ENCODE measurements around the gene APAF1.
A peak's percentile ranks its signal among the peaks of the same experiment; 100 is the strongest.
"Not testable (repeated sequence)": the region's sequence is repeated elsewhere in the genome, so short reads cannot be mapped to it uniquely, and the experiment has no call there.

Gene APAF1

GRCh38 chr12:98644712-98645571 is at the start of gene APAF1, which contains the start of gene IKBIP:
TSS of gene APAF1 (plus strand) at chr12:98645290. CDS start at chr12:98648360, 3,070 bp downstream.
TSS of gene IKBIP (minus strand) at chr12:98644788. CDS start at chr12:98644701, 87 bp downstream.
- peak within 1 kb of the TSS; percentile 94 for H3K4me3 ChIP-seq (replicated peaks; ENCODE audit: low read depth, low read length)
- DNase-seq (ENCODE audit: extremely low read depth, low read depth): peak; percentile 80
- TF ChIP-seq CTCF (IDR thresholded peaks at IDR 0.05; ENCODE audit: low read depth, low read length, missing control alignments): no peak

- H3K4me3 ChIP-seq (replicated peaks; ENCODE audit: low read depth, low read length); DNase-seq (ENCODE audit: extremely low read depth, low read depth): not testable (repeated sequence)
Measured at GRCh38 chr12:98597313-98597712, 47.8 kb upstream of the APAF1 start.

- no peak for TF ChIP-seq CTCF (IDR thresholded peaks at IDR 0.05; ENCODE audit: low read depth, low read length, missing control alignments)
- no peak for DNase-seq (ENCODE audit: extremely low read depth, low read depth)
Measured at GRCh38 chr12:98601924-98602323, 43.2 kb upstream of the APAF1 start.

GRCh38 chr12:98606359-98606988 is 38.6 kb upstream of the APAF1 start:
- DNase-seq (ENCODE audit: extremely low read depth, low read depth): no peak
- no peak for TF ChIP-seq CTCF (IDR thresholded peaks at IDR 0.05; ENCODE audit: low read depth, low read length, missing control alignments)

More at GRCh38 chr12:98601924-98602323, 43.2 kb upstream of the APAF1 start:
- no peak overlapping the region for H3K4me3 ChIP-seq (replicated peaks; ENCODE audit: low read depth, low read length)

GRCh38 chr12:98610596-98610995 is 34.5 kb upstream of the APAF1 start:
- no peak for TF ChIP-seq CTCF (IDR thresholded peaks at IDR 0.05; ENCODE audit: low read depth, low read length, missing control alignments)
- DNase-seq (ENCODE audit: extremely low read depth, low read depth): no peak
- H3K4me3 ChIP-seq (replicated peaks; ENCODE audit: low read depth, low read length): no peak overlapping the region

More at GRCh38 chr12:98606359-98606988, 38.6 kb upstream of the APAF1 start:
- H3K4me3 ChIP-seq (replicated peaks; ENCODE audit: low read depth, low read length): no peak overlapping the region

GRCh38 chr12:98612696-98613334 is 32.3 kb upstream of the APAF1 start:
- no peak for TF ChIP-seq CTCF (IDR thresholded peaks at IDR 0.05; ENCODE audit: low read depth, low read length, missing control alignments)
- no peak for DNase-seq (ENCODE audit: extremely low read depth, low read depth)
- H3K4me3 ChIP-seq (replicated peaks; ENCODE audit: low read depth, low read length): no peak overlapping the region

GRCh38 chr12:98618952-98619351 is 26.1 kb upstream of the APAF1 start:
- no peak for DNase-seq (ENCODE audit: extremely low read depth, low read depth)

More at GRCh38 chr12:98618952-98619351, 26.1 kb upstream of the APAF1 start:
- no peak overlapping the region for H3K4me3 ChIP-seq (replicated peaks; ENCODE audit: low read depth, low read length)
- TF ChIP-seq CTCF (IDR thresholded peaks at IDR 0.05; ENCODE audit: low read depth, low read length, missing control alignments): no peak

All from HFF-Myc (cell line).